ENCODE results near the gene ITPKC. TPM values are rescaled to one million over a fixed set of nuclear protein-coding genes. Genes with fewer than 3 reads are reported as not detected.

ITPKC gene
- total RNA-seq (ENCODE audit: insufficient read depth, low replicate concordance): 7.5 TPM

GRCh38 chr19:40716482-40717324 lies at the start of gene ITPKC, which contains the start of gene COQ8B:
ITPKC (plus strand) TSS chr19:40717112; CDS start chr19:40717136, 24 bp downstream.
COQ8B (minus strand) TSS chr19:40716886; CDS start chr19:40714632, 2,254 bp downstream.
- DNase-seq (ENCODE audit: low spot score): peak; percentile 100

GRCh38 chr19:40667602-40668001 lies 49.3 kb upstream of the ITPKC start:
- no peak for DNase-seq (ENCODE audit: low spot score)

- no peak for DNase-seq (ENCODE audit: low spot score)
Measured at GRCh38 chr19:40668991-40669614, 47.8 kb upstream of the ITPKC start.

DNA sequence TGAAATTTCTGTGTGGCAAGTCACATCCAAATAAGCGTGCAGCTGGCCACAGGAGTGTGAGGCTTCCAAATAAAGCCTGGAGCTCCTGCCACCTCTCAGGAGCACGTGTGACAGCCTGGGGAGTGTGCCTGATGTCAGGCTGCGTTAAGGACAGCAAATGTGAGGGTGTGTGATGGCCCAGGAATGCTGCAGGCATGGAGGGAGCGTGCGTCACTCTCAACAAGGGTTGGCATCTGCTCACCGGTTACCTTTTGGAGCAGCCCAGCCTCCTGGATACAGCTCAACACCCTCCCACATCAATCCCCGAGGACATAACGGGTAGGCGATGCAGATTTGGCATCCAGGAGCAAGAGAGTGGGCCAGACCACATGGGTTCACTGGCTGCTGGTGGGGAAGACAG lies 45.5 kb upstream of the ITPKC start:
- DNase-seq (ENCODE audit: low spot score): no peak

GRCh38 chr19:40672038-40672437 lies 44.9 kb upstream of the ITPKC start:
- DNase-seq (ENCODE audit: low spot score): no peak

DNA sequence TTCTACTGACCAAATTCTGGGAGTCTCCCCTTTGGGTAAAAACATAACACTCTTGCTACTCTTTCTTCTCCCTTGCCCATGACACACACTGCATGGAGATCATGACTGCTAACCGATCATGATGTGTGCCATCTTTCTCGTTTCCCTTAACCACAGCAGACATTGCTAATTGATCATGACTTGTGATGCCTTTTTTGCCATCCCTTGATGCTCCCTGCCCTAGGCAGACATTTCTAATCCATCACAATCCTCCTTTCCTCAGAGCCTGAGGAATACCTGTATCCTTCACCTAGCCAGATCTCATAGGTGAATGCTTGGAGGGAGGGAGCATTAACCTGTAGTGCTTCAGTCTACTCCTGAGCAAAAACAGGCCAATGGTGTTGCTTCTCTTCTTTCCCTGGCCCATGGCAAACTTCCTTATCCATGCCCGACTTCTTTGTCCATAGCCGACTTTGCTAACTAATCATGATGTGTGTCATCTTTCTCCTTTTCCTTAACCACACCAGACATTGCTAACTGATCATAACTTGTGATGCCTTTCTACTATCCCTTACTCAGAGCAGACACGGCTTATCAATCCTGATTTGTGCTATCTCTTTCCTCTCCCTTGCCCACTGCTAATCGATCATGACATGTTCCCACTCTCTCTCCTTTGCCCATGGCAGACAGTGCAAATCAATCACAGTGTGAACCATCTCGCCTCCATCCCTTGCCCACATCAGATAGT lies 44.2 kb upstream of the ITPKC start:
- no peak for DNase-seq (ENCODE audit: low spot score)

DNA sequence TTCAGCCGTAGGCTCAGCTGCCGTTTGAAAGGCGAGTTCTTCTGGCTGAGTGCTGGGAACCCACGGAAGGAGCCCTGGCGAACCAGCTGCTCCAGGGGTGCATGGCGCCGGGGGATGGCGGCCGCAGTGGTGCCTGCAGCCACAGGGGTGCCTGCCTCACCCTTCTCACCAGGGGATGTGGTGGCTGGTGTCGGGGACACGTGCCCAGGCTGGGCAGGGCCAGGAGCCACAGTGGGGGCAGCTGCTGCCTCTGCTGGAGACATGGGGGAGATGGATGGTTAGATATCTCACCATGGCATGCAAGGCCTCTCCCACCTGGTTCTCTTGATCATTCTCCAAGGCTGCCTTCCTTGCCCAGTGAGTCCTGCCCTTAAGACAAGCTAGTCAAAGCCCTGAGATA lies 43.5 kb upstream of the ITPKC start:
- no peak for DNase-seq (ENCODE audit: low spot score)

GRCh38 chr19:40674291-40674690 lies 42.6 kb upstream of the ITPKC start:
- DNase-seq (ENCODE audit: low spot score): no peak

- no peak for DNase-seq (ENCODE audit: low spot score)
Measured at GRCh38 chr19:40677156-40677555, 39.8 kb upstream of the ITPKC start.

DNA sequence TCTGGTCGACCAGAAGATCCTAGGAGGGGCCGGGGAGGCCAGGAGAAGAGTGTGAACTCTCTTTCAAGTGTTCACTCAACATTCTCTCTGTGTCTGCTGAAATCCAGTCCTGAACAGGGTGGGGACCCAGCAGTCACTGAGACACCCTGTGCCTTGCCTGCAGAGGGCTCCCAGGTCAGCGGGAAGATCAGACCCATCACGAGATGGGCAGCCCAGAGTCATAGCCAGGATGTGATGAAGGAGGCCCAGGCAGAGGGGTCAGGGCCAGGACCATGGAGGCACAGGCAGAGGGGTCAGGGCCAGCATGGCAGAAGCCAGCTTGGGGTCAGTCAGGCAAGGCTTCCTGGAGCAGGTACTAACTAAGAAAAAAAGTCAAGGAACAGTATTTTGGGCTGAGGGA lies 35.9 kb upstream of the ITPKC start:
- no peak for DNase-seq (ENCODE audit: low spot score)

DNA sequence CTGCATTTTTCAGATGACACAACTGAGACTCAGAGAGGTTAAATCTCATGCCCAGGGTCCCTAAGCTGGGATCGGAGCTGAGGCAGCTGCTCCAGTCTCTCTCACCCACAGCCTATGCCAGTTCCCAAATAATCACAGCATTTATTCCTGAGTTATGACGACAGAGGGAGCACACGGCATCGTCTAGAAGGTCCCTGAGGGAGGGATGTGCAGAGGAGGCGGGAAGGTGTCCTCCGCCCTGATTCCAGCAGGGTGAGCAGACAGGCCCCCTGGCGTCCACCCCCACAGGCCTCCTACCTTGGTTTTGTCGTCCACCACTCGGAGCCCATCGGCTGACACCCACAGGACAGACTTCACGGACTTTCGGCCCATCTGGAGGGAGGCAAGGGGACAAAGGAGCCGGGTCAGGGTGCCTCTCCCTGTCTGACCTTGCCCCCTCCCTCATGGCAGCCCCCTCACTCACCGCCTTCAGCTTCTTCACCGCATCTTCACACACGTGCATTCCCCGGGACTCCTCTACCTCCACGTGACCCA lies 34.4 kb upstream of the ITPKC start:
- DNase-seq (ENCODE audit: low spot score): no peak

- no peak for DNase-seq (ENCODE audit: low spot score)
Measured at GRCh38 chr19:40683437-40683836, 33.5 kb upstream of the ITPKC start.

GRCh38 chr19:40684280-40684679 lies 32.6 kb upstream of the ITPKC start:
- DNase-seq (ENCODE audit: low spot score): no peak

- DNase-seq (ENCODE audit: low spot score): no peak
Measured at GRCh38 chr19:40685016-40685526, 31.8 kb upstream of the ITPKC start.

DNA sequence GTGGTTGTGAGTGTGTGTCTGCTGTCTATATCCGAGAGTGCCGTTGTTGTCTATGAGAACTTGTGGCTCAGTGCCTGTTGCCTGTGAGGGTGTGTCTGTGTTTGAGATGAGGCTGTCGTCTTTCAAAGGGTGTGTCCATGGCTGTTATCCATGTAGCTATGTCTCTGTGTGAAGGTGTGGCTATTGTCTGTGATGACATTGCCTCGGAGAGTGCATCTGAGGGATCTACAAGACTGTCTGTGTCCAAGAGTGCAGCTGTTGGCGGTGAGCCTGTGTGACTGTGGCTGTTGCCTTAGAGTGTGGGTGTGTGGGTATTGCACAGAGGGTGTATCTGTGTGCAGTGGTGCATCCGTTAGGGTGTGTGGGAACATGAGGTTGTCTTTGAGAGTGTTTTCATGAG lies 31.3 kb upstream of the ITPKC start:
- DNase-seq (ENCODE audit: low spot score): no peak

- DNase-seq (ENCODE audit: low spot score): no peak
Measured at GRCh38 chr19:40686882-40687524, 29.9 kb upstream of the ITPKC start.

GRCh38 chr19:40687525-40688016 lies 29.3 kb upstream of the ITPKC start:
- peak; percentile 32 for DNase-seq (ENCODE audit: low spot score)

- no peak for DNase-seq (ENCODE audit: low spot score)
Measured at GRCh38 chr19:40688309-40688708, 28.6 kb upstream of the ITPKC start.

DNA sequence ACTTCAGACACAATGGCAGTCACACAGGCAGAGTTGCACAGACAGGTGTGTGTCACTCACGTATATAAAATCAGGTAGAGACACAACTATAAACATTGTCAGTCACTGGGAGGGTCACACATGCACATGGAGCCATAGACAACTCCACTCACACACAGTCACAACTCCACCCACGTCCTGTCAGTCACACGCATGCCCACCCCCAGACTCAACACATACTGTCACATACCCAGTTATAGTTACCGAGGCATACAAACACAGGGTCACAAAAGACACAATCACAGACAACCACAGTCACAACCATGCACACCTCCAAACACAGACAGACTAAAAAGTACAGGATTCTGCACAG lies 27.9 kb upstream of the ITPKC start:
- DNase-seq (ENCODE audit: low spot score): no peak

GRCh38 chr19:40689339-40690049 lies 27.4 kb upstream of the ITPKC start:
- DNase-seq (ENCODE audit: low spot score): peak; percentile 19

All from umbilical cord (tissue), 2 donors.